Mononuclear cell (primary cell): ENCODE measurements around the gene MRPL20. TPM values are rescaled to one million over a fixed set of nuclear protein-coding genes. Genes with fewer than 3 reads are reported as not detected.
"Not testable (repeated sequence)": the region's sequence is repeated elsewhere in the genome, so short reads cannot be mapped to it uniquely, and the experiment has no call there.

Source experiments
- H3K27me3 ChIP-seq: 2 replicates; pipeline ENCODE4 v1.6.0; 2011; ENCODE audit warnings: low read length, control low read depth; ENCODE audit not compliant: insufficient read depth
- H3K4me1 ChIP-seq: 2 replicates; pipeline ENCODE4 v1.5.1; 2011; ENCODE audit warnings: mild to moderate bottlenecking, low read length, control low read depth; ENCODE audit not compliant: insufficient read depth
- H3K4me3 ChIP-seq: 2 replicates; pipeline ENCODE4 v1.5.1; 2011; ENCODE audit warnings: mild to moderate bottlenecking, low read length, moderate library complexity
- H3K9me3 ChIP-seq: 2 replicates; pipeline ENCODE4 v1.5.1; 2011; ENCODE audit warnings: low read depth, mild to moderate bottlenecking, control low read depth, low read length
- total RNA-seq: library from RNA; depleted of rRNA; stranded (reverse); fragments of >200 nt; gene quantifications from one replicate; pipeline ENCODE4 v1.2.3, GENCODE V29; 2012

Gene MRPL20
- total RNA-seq, 1 donor: 39.5 TPM

DNA sequence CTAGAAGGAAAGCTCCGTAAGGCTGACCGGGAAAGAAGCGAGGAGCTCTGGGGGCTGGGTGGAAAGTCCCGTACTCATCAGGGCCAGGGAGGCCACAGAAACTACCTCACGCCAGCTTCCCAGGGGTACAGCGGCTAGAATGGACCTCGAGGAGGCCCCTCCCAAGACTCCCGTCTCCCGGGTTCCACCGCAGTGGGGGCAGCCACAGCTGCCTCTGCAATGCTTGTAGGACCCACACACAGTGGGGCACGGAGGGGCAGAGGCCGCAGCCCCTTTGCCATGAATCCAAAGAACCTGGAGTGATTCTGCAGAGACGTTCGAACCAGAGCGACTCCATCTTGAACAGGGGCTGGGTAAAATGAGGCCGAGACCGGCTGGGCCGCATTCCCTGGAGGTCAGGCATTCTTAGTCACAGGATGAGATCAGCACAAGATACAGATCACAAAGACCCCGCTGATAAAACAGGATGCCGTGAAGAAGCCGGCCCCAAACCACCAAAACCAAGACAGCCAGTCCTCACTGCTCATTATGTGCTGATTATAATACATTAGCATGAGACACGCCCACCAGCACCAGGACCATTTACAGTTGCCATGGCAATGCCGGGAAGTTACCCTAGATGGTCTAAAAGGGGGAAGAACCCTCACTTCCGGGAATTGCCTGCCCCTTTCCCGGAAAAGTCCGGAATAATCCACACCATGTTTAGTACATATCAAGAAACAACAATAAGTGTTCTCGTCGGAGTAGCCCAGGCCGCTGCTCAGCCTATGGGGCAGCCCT, 15.6 kb upstream of the MRPL20 start:
- Histone ChIP-seq H3K4me3 (no peak overlapping the region), H3K4me1 (no peaks in the 10 kb centered on the region), H3K9me3 (no peaks in the 10 kb centered on the region), H3K27me3 (no peaks in the 10 kb centered on the region)

DNA sequence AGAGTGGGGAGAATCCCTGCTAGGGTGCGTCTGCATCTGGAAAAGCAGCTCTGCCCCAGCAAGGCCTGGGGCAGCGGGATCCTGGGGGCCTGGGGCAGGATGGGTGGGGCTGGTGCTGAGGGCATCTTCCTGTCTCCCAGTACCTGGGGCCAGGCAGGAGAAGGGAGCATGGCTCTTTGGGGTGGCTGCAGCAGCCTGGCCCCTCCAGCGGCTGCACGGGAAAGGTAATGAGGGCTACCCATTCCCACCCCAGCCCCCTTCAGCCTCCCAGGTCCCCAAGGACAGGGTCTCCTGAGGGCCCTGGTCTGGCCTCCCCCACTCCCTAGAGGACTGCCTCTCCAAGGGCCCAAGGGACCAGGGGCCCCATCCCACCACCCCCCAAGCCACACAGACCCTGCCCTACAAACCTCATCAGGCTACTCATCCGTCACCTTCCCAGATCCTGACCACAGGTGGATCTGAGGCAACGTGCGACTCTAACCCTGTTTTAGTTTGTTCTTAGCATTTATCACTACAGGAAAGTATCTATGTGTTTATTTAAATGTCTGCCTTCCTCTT, 14.9 kb upstream of the MRPL20 start:
- Histone ChIP-seq H3K4me3 (no peak overlapping the region), H3K4me1 (no peaks in the 10 kb centered on the region), H3K27me3 (no peaks in the 10 kb centered on the region), H3K9me3 (no peaks in the 10 kb centered on the region)

GRCh38 chr1:1421147-1421906, 14.2 kb upstream of the MRPL20 start, which contains the start of gene ANKRD65:
TSS of gene ANKRD65 (minus strand) at chr1:1421276. CDS start at chr1:1421005, 271 bp downstream.
- no peaks in the 10 kb centered on the region for H3K27me3 ChIP-seq
- H3K9me3 ChIP-seq: no peaks in the 10 kb centered on the region

DNA sequence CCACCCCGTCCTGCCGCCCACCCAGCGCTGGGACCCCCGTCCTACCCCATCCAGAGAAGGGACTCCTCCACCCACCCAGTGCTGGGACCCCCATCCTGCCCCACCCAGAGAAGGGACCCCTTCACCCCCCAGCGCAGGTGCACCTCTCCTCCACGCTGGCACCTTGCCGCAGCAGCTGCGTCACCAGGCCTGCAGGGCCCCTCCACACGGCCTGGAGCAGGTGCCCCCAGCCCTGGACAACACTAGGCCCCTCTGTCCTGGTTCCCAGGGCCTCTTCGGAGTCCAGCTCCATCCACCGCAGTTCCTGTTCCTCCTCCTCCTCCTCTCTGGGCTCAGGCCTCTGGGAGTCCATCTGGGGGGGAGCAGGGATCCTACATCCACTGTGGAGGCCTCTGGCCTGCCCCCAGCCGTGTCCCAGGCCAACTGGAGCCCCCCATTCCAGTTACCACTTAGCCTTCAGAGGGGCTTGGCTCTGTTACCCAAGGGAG, 13.6 kb upstream of the MRPL20 start:
- Histone ChIP-seq H3K4me1 (no peaks in the 10 kb centered on the region), H3K9me3 (no peaks in the 10 kb centered on the region), H3K27me3 (no peaks in the 10 kb centered on the region)

More at GRCh38 chr1:1421147-1421906, 14.2 kb upstream of the MRPL20 start, which contains the start of gene ANKRD65:
- no peaks in the 10 kb centered on the region for H3K4me1 ChIP-seq
- no peak within 1 kb of the TSS for H3K4me3 ChIP-seq

DNA sequence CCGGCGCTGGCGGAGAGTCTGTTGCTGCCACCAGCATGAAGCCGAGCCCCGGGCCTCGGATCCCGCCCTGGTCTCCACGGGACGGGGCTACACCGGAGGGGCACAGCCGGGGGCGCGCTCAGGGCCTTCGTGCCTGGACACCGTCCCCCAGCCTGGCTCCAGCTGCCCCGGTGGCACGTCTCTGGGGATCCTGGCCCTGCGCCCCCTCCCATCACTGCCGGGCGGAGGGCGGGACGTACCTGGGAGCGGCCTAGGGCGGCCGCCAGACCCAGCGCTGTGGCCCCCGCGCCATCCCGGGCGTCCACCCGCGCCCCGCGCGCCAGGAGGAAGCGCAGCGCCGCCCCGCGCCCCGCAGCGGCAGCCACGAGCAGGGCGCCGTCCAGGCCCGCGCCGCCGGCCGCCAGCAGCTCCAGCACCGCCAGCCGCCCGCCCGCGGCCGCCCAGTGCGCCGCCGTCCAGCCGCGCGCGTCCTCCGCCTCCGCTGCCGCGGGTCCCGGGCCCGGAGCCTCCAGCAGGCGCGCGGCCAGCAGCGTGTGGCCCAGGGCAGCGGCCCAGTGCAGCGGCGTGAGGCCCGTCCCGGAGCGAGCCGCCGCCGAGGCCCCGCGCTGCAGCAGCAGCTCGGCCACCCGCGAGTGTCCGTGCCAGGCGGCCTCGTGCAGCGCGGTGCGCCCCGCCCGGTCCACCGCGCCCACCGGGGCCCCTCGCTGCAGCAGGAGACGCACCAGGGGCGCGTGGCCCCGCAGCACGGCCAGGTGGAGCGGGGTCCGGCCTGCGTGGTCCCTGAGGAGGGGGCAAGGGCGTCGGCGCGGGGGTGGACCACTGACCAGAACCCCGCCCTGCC, 12.9 kb upstream of the MRPL20 start:
- Histone ChIP-seq H3K9me3 (no peaks in the 10 kb centered on the region), H3K27me3 (no peaks in the 10 kb centered on the region)

More for the DNA sequence above, 13.6 kb upstream of the MRPL20 start:
- no peak overlapping the region for H3K4me3 ChIP-seq

DNA sequence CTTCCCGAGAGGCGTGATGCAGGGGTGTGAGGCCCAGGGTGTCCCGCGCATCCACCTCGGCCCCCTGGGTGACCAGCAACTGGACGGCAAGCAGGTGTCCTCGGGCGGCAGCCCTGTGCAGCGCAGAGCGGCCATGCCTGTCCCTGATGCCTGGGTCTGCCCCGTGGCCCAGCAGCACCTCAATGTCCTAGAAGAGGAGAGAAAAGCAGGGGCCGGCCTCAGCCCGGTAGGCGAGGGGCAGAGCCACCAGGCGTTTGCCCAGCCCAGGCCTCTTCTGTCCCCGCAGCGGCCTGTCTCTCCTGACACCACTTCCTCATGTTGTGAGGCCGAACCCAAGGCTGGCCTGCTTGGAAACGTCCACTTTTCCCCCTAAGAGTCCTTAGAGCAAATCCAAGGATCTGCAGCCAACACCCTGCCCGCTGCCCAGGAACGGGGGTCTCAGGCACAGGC, 12.3 kb upstream of the MRPL20 start:
- no peak overlapping the region for H3K4me3 ChIP-seq
- H3K9me3 ChIP-seq: no peaks in the 10 kb centered on the region
- H3K27me3 ChIP-seq: no peaks in the 10 kb centered on the region
- H3K4me1 ChIP-seq: no peaks in the 10 kb centered on the region

More for the DNA sequence above, 12.9 kb upstream of the MRPL20 start:
- Histone ChIP-seq H3K4me3 (no peak overlapping the region), H3K4me1 (no peaks in the 10 kb centered on the region)

GRCh38 chr1:1418464-1419362, 11.6 kb upstream of the MRPL20 start:
- no peak overlapping the region for H3K4me3 ChIP-seq
- H3K4me1 ChIP-seq: no peaks in the 10 kb centered on the region
- no peaks in the 10 kb centered on the region for H3K9me3 ChIP-seq
- no peaks in the 10 kb centered on the region for H3K27me3 ChIP-seq

- not testable (repeated sequence) for H3K9me3 ChIP-seq, H3K4me1 ChIP-seq, H3K4me3 ChIP-seq, H3K27me3 ChIP-seq
These were observed 10.9 kb upstream of the MRPL20 start for GRCh38 chr1:1417825-1418463.

DNA sequence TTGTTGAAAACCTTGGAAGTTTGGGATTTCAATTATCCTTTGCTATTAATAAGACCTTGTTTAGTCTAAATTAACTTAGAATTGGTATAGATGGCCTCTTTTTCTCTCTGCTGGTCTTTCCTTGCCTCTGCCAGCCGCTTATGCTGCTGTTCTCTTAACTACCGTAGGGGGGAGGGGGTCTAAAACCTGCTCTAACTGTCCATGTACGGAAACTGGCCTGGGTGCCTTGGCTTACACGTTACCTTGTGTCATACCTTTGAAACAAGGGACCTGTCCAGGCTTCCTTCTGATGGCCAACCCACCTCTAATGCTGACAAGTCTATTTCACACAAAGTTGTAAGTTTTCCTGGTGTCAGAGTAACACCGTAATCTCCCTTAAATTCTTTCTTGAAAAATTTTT, 10.3 kb upstream of the MRPL20 start:
- not testable (repeated sequence) for H3K27me3 ChIP-seq, H3K4me1 ChIP-seq, H3K9me3 ChIP-seq, H3K4me3 ChIP-seq

DNA sequence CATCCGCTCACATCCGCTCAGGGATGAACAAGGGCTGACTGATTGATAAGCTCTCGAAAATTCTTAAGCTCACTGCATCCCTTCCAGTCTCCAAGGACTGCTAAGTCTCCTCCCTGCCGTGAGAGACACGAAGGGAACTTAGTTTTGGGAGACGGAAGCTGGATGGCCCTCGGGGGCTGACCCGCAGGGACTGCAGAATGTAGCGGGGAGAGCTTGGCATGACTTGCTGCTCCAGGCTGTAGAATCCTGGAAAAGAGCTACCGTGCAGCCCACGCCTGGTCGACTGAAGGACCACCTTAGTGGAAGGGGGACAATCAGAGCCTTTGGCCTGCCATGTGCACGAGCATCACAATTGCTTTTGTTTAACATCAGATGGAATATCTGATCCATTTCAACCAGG, 8.7 kb upstream of the MRPL20 start:
- Histone ChIP-seq H3K4me3 (no peak overlapping the region), H3K9me3 (no peaks in the 10 kb centered on the region), H3K4me1 (no peaks in the 10 kb centered on the region)

GRCh38 chr1:1412311-1412902, 5.3 kb upstream of the MRPL20 start:
- not testable (repeated sequence) for H3K4me3 ChIP-seq, H3K27me3 ChIP-seq
- H3K4me1 ChIP-seq: peaks cover 10% of the 10 kb centered on the region

More for the DNA sequence above, 8.7 kb upstream of the MRPL20 start:
- no peaks in the 10 kb centered on the region for H3K27me3 ChIP-seq

DNA sequence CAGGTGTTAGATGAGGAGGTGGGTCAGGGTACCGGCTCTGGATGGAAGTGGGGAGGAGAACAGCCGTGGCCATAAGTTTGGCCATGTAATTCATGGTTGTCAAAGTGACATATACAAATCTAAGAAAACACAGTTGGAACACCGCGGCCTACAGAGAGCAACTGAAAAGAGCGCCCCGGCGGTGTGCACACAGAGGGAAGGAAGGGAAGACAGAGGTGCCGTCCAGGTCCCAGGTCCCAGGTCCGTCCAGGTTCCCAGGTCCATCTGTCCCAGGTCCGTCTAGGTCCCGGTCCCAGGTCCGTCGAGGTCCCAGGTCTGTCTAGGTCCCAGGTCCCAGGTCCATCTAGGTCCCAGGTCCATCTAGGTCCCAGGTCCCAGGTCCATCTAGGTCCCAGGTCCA, 4.5 kb upstream of the MRPL20 start:
- Histone ChIP-seq H3K27me3 (no peaks in the 10 kb centered on the region), H3K9me3 (no peaks in the 10 kb centered on the region), H3K4me3 (no peak overlapping the region), H3K4me1 (peaks cover 10% of the 10 kb centered on the region)

More at GRCh38 chr1:1412311-1412902, 5.3 kb upstream of the MRPL20 start:
- H3K9me3 ChIP-seq: not testable (repeated sequence)

GRCh38 chr1:1410238-1410637, 3.1 kb upstream of the MRPL20 start:
- peaks cover 23% of the 10 kb centered on the region for H3K4me1 ChIP-seq
- H3K4me3 ChIP-seq, H3K27me3 ChIP-seq, H3K9me3 ChIP-seq: not testable (repeated sequence)
